HG02623 (cell line): ENCODE measurements around the gene RBMS3.
"Not testable (repeated sequence)": the region's sequence is repeated elsewhere in the genome, so short reads cannot be mapped to it uniquely, and the experiment has no call there.

Experiments used
- ATAC-seq: cut with Tn5 transposase; IDR thresholded peaks from one replicate; pipeline ENCODE4 v1.9.1; 2021; ENCODE audit warnings: moderate library complexity; ENCODE audit not compliant: unreplicated experiment

RBMS3 gene

GRCh38 chr3:29310865-29311264 lies 30.0 kb downstream of the RBMS3 start:
- no peak for ATAC-seq

DNA sequence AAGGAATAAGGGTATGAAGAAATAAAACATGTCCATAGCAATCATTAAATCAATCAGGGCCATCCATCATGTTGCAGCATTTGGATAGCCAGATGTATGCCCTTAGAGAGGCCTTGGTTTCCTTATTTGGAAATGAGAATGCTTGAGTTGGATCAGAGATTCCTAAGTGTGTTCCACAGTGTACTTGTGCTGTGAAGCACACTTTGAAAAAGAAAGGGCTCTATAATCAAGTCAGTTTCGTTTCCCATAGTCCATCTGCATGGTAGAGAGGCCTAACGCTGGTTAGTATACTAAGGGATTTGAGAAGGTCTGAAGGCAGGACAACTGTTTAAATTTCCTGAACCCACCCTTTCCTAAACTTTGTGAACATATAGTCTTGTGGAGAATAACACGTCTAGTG lies 30.9 kb downstream of the RBMS3 start:
- ATAC-seq: no peak

DNA sequence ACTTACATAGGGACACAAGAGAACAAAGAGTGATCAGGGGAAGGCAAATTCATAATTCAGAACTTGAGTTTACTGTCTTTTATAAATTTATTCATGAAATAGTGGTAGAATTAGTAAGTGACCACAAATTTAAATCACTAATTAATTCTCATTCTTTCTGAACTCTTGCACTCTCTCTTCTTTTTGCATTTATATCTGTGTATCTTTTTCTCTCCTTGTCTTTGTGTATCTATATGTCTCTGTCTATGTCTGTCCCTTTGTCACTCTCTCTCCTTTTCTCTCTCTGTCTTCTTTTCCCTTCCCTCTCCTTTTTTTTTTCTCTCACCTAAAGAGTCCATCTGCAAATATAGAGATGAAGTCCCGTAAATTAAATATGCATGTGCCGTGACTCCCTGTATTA lies 31.5 kb downstream of the RBMS3 start:
- ATAC-seq: no peak

GRCh38 chr3:29312960-29313452 lies 32.1 kb downstream of the RBMS3 start:
- ATAC-seq: no peak

- no peak for ATAC-seq
Observed at GRCh38 chr3:29313981-29314726, 33.3 kb downstream of the RBMS3 start.

DNA sequence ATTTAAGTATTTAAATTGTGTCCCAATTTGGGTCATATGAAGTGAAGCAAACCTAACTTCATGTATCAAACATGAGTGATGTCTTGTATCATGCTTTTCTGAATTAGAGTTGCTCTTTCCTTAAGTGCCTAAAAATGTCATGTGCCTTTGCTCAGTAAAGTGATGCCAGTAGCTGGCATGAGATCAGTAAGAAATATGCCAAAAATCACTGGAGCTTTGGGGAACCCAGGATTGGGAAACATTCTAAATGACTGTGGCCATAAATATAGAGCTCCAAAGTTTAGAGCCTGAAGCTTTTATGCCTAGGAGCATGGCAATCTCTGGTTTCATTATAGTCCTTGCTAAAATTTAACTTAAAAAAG lies 33.8 kb downstream of the RBMS3 start:
- no peak for ATAC-seq

GRCh38 chr3:29317659-29318173 lies 36.8 kb downstream of the RBMS3 start:
- no peak for ATAC-seq

DNA sequence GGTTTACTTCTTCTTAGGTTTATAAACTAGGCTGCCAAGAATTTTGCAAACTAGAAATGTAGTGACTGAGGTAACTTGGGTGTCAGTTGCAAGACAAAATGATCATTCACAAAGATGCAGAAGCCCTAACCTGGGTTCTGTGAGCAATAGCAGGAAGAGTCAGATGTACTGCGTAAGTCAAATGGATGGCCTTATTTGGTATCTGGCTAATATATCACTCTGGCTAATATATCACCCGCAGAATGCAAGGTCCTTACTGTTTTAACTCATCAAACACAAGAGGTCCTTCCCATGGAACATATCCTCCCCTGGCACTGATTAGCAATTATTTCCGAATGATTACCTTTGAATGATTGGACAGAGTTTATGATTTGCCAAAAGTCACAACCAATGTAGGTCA lies 37.4 kb downstream of the RBMS3 start:
- no peak for ATAC-seq

GRCh38 chr3:29319262-29319661 lies 38.4 kb downstream of the RBMS3 start:
- peak; percentile 73 for ATAC-seq

DNA sequence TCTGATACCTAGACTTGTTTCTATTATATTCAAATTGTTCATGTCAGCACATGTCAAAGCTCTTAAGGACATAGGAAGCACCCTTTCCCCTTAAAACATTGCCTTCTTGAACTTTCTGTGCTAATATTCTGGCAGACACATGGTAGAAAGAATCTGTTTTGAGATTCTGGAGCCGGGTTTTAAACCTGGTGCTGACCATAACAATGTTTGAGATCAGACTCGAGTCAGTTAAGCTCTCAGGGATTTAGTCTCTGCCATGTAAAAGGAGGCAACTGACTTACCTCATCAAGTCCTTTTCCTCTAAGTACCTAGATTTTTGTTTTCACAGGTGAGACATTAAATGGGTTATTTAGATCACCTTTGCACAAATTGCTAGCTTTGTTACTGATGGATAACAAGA lies 38.9 kb downstream of the RBMS3 start:
- ATAC-seq: no peak

GRCh38 chr3:29322586-29322985 lies 41.7 kb downstream of the RBMS3 start:
- no peak for ATAC-seq

- peak; percentile 97 for ATAC-seq
Observed at GRCh38 chr3:29324180-29324651, 43.3 kb downstream of the RBMS3 start.

DNA sequence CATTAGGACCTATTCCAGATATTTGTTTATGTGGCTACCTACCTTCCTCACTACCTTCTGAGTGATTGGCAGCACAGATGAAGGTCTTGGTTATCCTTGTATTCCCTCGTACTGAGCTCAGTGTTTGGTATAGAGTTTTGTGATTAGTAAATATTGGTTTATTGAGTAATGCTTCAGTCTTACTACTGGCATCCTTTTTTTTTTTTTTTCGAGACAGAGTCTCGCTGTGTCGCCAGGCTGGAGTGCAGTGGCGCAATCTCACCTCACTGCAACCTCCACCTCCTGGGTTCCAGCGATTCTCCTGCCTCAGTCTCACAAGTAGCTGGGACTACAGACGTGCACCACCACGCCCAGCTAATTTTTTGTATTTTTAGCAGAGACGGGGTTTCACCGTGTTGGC lies 45.7 kb downstream of the RBMS3 start:
- ATAC-seq: not testable (repeated sequence)

GRCh38 chr3:29329986-29330890 lies 49.4 kb downstream of the RBMS3 start:
- no peak for ATAC-seq

DNA sequence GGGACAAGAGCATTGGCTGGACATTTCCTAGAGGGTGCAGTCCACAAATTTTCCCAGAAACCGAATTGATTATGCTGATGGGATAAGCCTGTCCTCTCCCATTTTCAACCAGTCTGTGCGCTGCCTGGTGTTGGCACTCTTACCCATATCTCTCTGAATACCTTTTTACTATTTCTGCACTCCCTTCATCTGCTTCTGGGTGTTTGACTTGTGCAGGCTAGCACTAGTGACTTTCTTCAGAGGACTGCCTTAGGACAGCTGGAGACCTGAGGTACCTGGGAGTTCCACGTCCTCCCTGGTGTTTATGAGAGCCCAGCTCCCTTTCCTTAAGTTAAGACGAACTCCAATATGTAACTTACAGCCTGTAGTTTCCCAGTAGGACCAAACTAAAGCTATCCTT lies 50.2 kb downstream of the RBMS3 start:
- ATAC-seq: no peak

DNA sequence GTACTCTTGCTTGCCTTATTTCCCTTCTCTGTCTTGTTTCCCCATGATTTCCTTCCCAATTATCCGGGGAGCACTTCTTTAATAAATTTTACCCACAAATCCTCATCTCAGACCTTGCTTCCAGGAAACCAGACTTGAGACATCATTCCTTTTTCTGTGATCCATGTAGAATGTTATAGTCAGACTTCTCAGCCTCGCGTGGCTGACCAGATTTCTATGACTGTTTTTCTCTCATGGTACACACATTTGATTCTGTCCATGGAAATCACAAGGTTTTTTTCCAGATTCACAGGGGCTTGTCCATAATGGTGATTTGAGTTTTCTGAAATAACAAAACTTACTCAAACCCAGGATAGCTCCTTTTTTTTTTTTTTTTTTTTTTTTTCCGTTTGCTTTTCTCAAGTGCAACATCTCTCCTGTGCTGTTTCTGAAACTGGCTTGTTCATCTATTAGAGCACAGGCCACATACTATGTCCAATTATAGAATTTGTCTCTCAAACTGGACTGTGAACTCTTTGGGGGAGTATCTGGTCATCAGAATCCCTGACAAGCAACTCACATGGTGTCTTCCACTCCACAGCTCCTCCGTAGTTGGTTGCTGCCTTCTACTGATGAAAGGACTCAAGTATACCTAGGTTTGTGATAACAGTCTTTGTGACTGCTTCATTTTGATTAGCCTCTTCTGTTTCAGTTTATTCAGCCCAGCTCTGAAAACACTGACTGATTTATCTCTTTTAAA lies 50.8 kb downstream of the RBMS3 start:
- ATAC-seq: no peak

- ATAC-seq: no peak
Observed at GRCh38 chr3:29332195-29332637, 51.3 kb downstream of the RBMS3 start.

GRCh38 chr3:29333576-29333975 lies 52.7 kb downstream of the RBMS3 start:
- no peak for ATAC-seq

DNA sequence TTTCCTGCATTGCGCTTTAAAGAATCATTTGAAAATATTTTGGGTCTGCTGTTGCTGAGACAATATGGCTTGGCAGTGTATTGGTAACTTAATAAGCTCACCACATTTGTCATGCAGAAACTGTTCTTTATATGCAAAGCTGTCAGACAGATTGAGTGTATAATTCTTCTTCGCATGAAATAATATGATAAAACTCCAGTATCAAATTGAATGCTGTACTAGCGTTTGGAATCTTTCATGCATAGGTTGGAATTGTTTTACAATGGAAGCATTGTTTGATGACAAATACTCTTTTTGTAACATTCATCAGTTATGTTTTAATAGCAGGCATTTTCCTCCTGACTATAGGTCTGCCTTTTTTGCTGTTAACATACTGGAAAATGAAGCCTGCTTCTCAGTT lies 53.8 kb downstream of the RBMS3 start:
- no peak for ATAC-seq

DNA sequence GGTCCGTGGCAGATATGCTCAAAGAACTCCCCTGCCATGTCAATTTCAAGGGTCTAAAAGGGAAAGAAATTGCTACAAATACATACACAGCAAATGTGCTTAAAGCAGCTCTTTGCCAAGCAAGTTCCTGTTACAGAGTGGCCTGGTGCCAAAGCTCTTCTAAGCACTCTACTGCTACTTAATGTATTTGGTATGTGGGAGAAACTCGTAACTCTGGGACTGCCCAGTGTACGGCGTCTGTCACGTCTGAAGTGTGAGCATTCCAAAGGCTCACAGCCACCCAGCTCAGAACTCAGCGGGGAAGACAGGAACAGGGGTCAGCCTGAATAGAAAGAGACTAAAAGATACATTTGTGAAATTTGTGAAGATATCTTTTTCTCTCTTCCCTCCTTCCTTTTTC lies 54.6 kb downstream of the RBMS3 start:
- ATAC-seq: no peak

- ATAC-seq: no peak
Observed at GRCh38 chr3:29335943-29336342, 55.1 kb downstream of the RBMS3 start.
